ENCODE data around the gene IFIT1.
A peak's percentile ranks its signal among the peaks of the same experiment; 100 is the strongest.

The IFIT1 gene

DNA sequence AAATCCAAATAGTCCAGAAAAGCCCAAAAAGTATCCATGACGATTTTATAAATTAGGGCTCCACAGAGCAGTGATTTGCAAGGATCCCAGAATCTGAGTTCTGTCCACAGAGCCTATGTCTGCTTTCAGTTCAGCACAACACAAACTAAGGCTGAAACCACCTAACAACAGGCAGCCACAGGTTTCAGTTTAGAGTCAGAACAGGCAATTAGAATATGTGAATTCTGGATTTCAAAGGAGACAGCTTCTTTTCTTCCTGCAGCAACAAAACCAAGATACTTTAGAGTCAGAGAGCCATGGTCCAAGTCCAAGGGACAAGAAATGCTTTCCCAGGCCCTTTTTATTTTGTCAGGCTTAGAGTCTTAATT is 41.0 kb upstream of the IFIT1 start:
- no peak for TF ChIP-seq TAF1 (IDR thresholded peaks at IDR 0.05; ENCODE audit: borderline replicate concordance, low read depth, low read length)
- TF ChIP-seq POLR2AphosphoS5 (IDR thresholded peaks at IDR 0.05; ENCODE audit: low read depth, low read length) = no peak
- no peak for TF ChIP-seq POLR2A (IDR thresholded peaks at IDR 0.05; ENCODE audit: low read depth, low read length)
- FAIRE-seq (peak; percentile 91), DNase-seq (ENCODE audit: insufficient read length) (no peak)

DNA sequence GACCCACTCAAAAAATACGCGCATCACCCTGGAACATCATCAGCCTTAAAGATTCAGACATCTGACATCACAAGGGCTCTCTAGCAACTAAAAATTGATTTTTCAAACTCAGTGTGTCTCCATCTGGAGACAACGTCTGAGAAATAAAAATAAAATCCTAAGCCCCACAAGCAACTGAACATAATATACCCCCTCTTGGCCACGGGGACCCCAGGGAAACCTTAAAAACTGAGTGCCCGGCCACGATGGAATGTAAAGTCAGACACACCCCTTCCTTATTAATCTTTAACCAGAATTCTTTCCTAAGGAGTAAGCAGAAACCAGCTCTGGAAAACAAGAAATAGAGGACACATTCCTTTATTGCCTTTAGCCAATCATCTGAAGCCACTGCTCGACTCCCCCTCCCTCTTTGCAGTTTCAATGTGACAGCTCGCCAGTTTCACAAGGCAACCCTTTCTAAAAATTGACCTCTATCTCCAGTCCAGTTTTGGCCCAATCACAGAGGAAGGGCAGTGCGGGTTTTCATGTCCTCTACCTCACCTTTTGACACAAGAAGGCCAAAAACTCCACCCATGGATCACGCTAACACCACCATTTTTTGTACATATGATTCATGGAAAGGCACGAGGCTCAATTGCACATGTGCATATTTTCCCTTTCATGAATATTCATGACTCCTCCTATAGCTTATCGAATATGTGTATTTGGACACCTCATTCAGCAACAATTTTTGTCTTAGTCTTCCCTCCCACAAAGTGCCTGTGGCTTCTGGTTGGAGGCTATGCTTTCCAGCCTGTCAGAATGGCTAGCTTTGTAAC is 40.4 kb upstream of the IFIT1 start:
- TF ChIP-seq POLR2AphosphoS5 (IDR thresholded peaks at IDR 0.05; ENCODE audit: low read depth, low read length) = no peak
- no peak for TF ChIP-seq TAF1 (IDR thresholded peaks at IDR 0.05; ENCODE audit: borderline replicate concordance, low read depth, low read length)
- TF ChIP-seq POLR2A (IDR thresholded peaks at IDR 0.05; ENCODE audit: low read depth, low read length) = no peak
- DNase-seq (ENCODE audit: insufficient read length) (no peak), FAIRE-seq (no peak)

DNA sequence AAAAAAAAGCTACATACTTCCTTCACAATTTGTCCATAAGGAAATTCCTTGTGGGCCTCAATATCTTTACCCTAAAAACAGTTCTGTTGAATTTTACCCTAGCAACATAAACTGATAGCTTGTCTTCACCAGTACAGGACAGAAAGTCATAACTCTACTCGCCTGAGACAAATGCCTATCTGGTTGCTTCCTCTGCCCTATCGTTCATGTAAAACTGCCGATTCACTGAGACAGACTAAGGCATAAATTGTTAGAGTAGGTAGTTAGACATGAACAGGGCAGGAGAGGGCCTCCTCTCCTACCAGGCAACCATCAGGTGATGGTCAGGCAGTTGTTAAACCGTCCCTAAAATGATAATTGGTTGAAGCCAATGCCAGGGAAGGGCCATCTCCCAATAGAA is 39.6 kb upstream of the IFIT1 start:
- no peak for FAIRE-seq
- DNase-seq (ENCODE audit: insufficient read length) = no peak
- no peak for TF ChIP-seq TAF1 (IDR thresholded peaks at IDR 0.05; ENCODE audit: borderline replicate concordance, low read depth, low read length)
- no peak for TF ChIP-seq POLR2AphosphoS5 (IDR thresholded peaks at IDR 0.05; ENCODE audit: low read depth, low read length)
- TF ChIP-seq POLR2A (IDR thresholded peaks at IDR 0.05; ENCODE audit: low read depth, low read length) = no peak

DNA sequence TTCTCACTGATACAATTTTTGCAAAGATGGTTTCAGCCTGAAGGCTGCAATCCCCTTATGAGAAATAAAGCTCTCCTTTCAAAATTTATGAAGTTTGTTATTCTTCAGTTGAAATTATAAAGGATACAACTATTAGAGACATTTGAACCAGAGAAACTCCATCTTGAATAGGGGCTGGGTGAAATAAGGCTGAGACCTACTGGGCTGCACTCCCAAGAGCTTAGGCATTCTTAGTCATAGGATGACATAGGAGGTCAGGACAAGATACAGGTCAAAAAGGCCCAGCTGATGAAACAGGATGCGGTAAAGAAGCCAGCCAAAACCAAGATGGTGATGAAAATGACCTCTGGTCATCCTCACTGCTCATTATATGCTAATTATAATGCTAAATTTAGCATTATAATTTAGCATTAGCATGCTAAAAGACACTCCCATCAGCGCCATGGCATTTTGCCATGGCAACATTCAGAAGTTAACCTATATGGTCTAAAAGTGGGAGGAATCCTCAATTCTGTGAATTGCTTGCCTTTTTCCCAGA is 37.0 kb upstream of the IFIT1 start:
- no peak for DNase-seq (ENCODE audit: insufficient read length)
- FAIRE-seq = no peak
- no peak for TF ChIP-seq POLR2A (IDR thresholded peaks at IDR 0.05; ENCODE audit: low read depth, low read length)
- TF ChIP-seq POLR2AphosphoS5 (IDR thresholded peaks at IDR 0.05; ENCODE audit: low read depth, low read length) = no peak
- TF ChIP-seq TAF1 (IDR thresholded peaks at IDR 0.05; ENCODE audit: borderline replicate concordance, low read depth, low read length) = no peak

DNA sequence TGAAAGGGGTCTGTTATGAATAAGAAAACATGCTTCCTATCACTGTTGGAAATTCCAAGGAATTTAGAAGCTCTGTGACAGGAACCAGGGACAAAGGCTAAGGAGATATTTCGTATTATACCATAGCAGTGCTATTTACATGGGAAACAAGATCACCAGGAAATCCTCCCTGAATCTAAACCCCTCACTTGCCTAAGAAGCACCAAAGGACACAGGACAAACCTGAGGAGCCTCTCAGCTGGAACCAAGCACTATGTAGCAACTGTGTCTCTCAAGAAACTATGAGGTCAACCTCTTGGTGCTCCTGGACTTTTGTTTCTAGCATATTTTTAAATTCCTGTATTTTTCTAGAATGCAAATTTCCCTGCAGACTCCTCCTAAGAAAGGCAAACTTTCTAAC is 35.3 kb upstream of the IFIT1 start:
- TF ChIP-seq POLR2A (IDR thresholded peaks at IDR 0.05; ENCODE audit: low read depth, low read length) (no peak), TAF1 (IDR thresholded peaks at IDR 0.05; ENCODE audit: borderline replicate concordance, low read depth, low read length) (no peak), POLR2AphosphoS5 (IDR thresholded peaks at IDR 0.05; ENCODE audit: low read depth, low read length) (no peak)
- DNase-seq (ENCODE audit: insufficient read length) (no peak), FAIRE-seq (no peak)

DNA sequence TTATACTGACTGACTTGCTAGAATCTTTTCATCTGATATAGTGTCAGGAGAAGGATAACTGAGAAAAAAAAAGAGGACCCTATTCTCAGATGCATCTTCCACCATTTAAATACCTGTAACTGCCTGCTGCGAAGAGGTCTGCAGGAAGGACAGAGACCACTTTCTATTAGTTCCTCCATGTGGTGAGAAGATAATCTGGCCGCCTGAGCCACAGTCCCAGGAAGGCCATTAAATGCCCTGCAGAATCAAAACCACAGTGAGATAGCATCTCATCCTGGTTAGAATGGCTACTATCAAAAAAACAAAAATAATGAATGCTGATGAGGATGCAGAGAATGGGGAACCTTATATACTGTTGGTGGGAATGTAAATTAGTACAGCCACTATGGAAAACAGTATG is 34.4 kb upstream of the IFIT1 start:
- TF ChIP-seq TAF1 (IDR thresholded peaks at IDR 0.05; ENCODE audit: borderline replicate concordance, low read depth, low read length) = no peak
- no peak for TF ChIP-seq POLR2AphosphoS5 (IDR thresholded peaks at IDR 0.05; ENCODE audit: low read depth, low read length)
- TF ChIP-seq POLR2A (IDR thresholded peaks at IDR 0.05; ENCODE audit: low read depth, low read length) = no peak
- FAIRE-seq (no peak), DNase-seq (ENCODE audit: insufficient read length) (no peak)

DNA sequence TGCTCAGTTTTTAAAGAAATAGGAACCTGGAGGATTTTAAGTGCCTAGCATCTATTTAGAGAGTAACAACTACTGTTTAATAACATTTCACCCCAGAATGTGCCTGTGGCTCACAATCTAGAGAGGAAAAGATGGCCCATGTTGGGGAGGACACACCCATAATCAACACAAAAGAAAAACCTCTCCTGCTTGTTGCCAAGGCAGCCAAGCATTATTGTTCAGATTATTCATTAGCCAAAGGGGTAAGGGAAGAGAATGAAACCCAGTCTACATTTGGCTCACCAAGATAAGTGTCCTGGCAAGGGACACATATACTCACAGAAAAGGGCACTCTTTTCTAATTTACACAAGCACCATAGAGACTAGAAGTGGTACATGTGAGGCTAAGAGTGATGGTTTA is 32.3 kb upstream of the IFIT1 start:
- TF ChIP-seq TAF1 (IDR thresholded peaks at IDR 0.05; ENCODE audit: borderline replicate concordance, low read depth, low read length) = no peak
- TF ChIP-seq POLR2AphosphoS5 (IDR thresholded peaks at IDR 0.05; ENCODE audit: low read depth, low read length) = no peak
- TF ChIP-seq POLR2A (IDR thresholded peaks at IDR 0.05; ENCODE audit: low read depth, low read length) = no peak
- FAIRE-seq (no peak), DNase-seq (ENCODE audit: insufficient read length) (no peak)

DNA sequence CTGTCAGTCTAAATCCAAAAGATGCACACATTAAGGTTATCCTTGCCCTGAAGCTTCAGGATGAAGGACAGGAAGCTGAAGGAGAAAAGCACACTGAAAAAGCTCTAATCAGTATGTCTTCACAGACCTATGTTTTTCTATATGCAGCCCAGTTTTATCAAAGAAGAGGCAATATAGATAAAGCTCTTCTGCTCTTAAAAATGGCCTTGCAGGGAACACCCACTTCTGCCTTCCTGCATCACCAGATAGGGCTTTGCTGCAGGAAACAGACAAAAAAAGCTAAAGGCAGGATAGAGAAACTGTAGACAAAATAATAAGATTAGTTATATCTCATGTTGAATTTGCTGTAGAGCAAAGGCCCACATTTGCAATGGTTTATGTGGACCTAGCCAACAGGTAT is 29.5 kb upstream of the IFIT1 start:
- DNase-seq (ENCODE audit: insufficient read length) (no peak), FAIRE-seq (no peak)
- TF ChIP-seq POLR2A (IDR thresholded peaks at IDR 0.05; ENCODE audit: low read depth, low read length) (no peak), TAF1 (IDR thresholded peaks at IDR 0.05; ENCODE audit: borderline replicate concordance, low read depth, low read length) (no peak), POLR2AphosphoS5 (IDR thresholded peaks at IDR 0.05; ENCODE audit: low read depth, low read length) (no peak)

DNA sequence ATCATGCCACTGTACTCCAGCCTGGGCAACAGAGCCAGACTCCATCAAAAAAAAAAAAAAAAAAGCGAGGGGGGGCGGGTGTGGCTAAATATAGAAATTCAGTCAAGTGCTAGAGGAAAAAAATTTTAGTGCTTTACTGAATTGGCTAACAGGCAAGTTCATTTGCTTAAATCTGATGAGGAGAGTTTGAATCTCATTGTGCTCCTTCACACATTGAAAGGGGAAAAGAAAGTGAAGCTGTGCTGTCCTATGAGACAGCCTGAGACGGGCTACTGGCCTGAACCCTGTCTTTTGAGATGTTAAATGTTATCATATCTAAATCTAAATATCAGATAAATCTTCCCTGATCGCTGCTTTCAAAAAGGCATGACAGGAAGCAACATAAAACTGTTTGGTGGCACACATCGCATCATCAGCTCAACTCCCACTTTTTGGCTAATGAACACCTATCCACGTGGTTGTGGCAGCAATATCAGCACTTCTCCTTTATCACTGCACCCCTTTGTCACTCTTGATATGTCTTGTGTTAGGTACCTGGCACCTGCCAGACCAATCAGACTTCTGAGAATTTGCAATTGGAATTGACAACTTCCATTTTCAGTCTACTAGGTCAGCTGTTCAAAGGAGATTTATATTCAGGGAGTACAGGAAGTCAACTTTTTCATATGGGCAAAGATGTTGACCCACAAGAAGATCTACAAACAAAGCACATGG is 28.5 kb upstream of the IFIT1 start:
- no peak for TF ChIP-seq POLR2AphosphoS5 (IDR thresholded peaks at IDR 0.05; ENCODE audit: low read depth, low read length)
- TF ChIP-seq POLR2A (IDR thresholded peaks at IDR 0.05; ENCODE audit: low read depth, low read length) = no peak
- no peak for TF ChIP-seq TAF1 (IDR thresholded peaks at IDR 0.05; ENCODE audit: borderline replicate concordance, low read depth, low read length)
- DNase-seq (ENCODE audit: insufficient read length) = no peak
- FAIRE-seq = no peak

DNA sequence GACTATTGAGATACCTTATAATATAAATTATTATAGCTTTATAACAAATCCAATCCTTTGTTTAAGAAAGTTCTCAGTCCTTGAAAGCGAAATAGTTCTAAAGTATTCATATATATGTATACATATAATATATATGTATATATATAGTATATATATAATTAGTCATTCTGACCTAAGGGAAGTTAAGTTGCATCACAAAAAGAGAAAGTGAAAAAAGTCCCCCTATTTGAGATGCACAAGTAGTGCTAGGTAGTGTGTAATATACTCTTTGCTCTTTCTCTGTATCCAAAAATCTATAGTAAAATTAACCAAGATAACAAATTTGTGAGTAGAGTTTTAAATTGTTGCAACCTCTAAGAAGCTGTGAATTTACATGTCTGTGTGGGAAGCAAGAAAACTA is 27.9 kb upstream of the IFIT1 start:
- DNase-seq (ENCODE audit: insufficient read length) = no peak
- TF ChIP-seq POLR2A (IDR thresholded peaks at IDR 0.05; ENCODE audit: low read depth, low read length) (no peak), POLR2AphosphoS5 (IDR thresholded peaks at IDR 0.05; ENCODE audit: low read depth, low read length) (no peak), TAF1 (IDR thresholded peaks at IDR 0.05; ENCODE audit: borderline replicate concordance, low read depth, low read length) (no peak)
- FAIRE-seq = no peak

DNA sequence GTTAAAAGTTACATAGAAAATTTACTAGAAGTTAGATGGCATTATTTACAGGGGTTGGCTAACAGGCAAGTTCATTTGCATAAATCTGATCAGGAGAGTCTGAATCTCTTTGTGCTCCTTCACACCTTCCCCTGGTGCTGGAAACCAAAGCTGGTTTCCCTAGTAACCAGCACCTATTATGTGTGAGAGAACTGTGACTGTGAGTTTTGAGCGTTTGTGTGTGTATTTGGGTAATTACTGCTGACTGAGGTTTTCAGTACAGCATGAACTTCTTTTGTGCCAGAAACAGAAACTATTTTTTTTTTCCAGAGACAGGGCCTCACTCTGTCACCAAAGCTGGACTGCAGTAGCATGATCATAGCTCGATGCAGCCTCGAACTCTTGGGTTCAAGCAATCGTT is 24.9 kb upstream of the IFIT1 start:
- no peak for TF ChIP-seq TAF1 (IDR thresholded peaks at IDR 0.05; ENCODE audit: borderline replicate concordance, low read depth, low read length)
- no peak for TF ChIP-seq POLR2A (IDR thresholded peaks at IDR 0.05; ENCODE audit: low read depth, low read length)
- TF ChIP-seq POLR2AphosphoS5 (IDR thresholded peaks at IDR 0.05; ENCODE audit: low read depth, low read length) = no peak
- DNase-seq (ENCODE audit: insufficient read length) = no peak
- FAIRE-seq = peak; percentile 85

DNA sequence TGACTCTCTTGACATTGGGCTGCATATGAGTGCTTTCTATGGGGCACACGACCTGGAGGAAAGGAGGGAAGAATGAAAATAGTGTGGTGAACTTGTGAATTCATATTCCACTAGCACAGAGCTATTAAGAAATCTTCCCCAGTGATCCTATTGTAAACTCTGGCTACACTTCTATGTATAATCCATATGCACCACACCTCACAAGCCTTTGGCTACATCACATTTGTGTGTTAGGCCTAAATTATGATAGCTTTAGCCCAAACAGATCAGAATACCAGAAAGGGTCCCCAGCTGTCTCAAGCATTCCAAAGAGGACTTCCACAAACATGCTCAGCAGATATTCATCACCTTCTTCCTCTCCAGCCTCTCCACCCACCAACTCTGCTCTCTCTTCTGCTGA is 24.3 kb upstream of the IFIT1 start:
- TF ChIP-seq TAF1 (IDR thresholded peaks at IDR 0.05; ENCODE audit: borderline replicate concordance, low read depth, low read length) (no peak), POLR2A (IDR thresholded peaks at IDR 0.05; ENCODE audit: low read depth, low read length) (no peak), POLR2AphosphoS5 (IDR thresholded peaks at IDR 0.05; ENCODE audit: low read depth, low read length) (no peak)
- FAIRE-seq = no peak
- DNase-seq (ENCODE audit: insufficient read length) = no peak

Measured in GM12892 (cell line).